A549 (cell line): ENCODE measurements around the gene SLC16A6. TPM values are rescaled to one million over a fixed set of nuclear protein-coding genes. Genes with fewer than 3 reads are reported as not detected.

Experiments
- ATAC-seq, 2 experiments: fragments of 200-7000 bp in 1 of 2; fragments of >200 bp in 1 of 2; cut with Nextera tagmentation in 1 of 2; cut with Tn5 transposase in 1 of 2; 3 replicates each; pipeline versions ENCODE4 v1.8.0 to v1.9.1; 2018 to 2020; ENCODE audit warnings: mild to moderate bottlenecking in 1 of 2, moderate library complexity in 1 of 2
- CTCF ChIA-PET: fragments of 300-600 bp; sonication (Branson Sonifier 250); formaldehyde crosslinking; extraction: SDS; loops from one replicate; lab custom pipeline; 2021; ENCODE audit warnings: antibody characterized with exemption, inconsistent platforms; lab: Yijun Ruan, JAX
- POLR2A ChIA-PET: fragments of 350-600 bp; formaldehyde crosslinking; extraction: SDS; loops from one replicate; lab custom pipeline; 2021; ENCODE audit warnings: antibody characterized with exemption, inconsistent platforms; lab: Yijun Ruan, JAX
- DNase-seq, 2 experiments: peaks; one replicate each; pipeline versions ENCODE4 v3.0.0 to v3.0.0-alpha.2; 2011 to 2016; ENCODE audit warnings: low read depth in 1 of 2, low spot score in 1 of 2
- FAIRE-seq: peaks from 2 replicates; lab custom pipeline; 2011; peaks lifted over from hg19 to GRCh38; lab: Jason Lieb, UNC
- H3K27ac ChIP-seq, 2 experiments: fragments of >200 bp; sonication (Bioruptor Twin); formaldehyde crosslinking; 3 replicates each; pipeline ENCODE4 v1.5.1; 2016 to 2017
- H3K4me1 ChIP-seq: fragments of >200 bp; sonication (Bioruptor Twin); formaldehyde crosslinking; 3 replicates; pipeline ENCODE4 v1.6.1; 2016
- H3K4me2 ChIP-seq: fragments of >200 bp; sonication (Bioruptor Twin); formaldehyde crosslinking; 3 replicates; pipeline ENCODE4 v1.6.1; 2016
- H3K4me3 ChIP-seq: fragments of >200 bp; sonication (Bioruptor Twin); formaldehyde crosslinking; 3 replicates; pipeline ENCODE4 v1.5.1; 2016
- H3K9me3 ChIP-seq: fragments of >200 bp; sonication (Bioruptor Twin); formaldehyde crosslinking; 3 replicates; pipeline ENCODE4 v1.6.1; 2016
- CHD2 ChIP-seq: fragments of 150-350 bp; IDR thresholded peaks from 2 replicates; pipeline ENCODE4 v1.6.1; 2014; ENCODE audit warnings: low read length; ENCODE audit not compliant: partially characterized antibody
- CHD4 ChIP-seq: fragments of 200-600 bp; sonication (generic); IDR thresholded peaks from 2 replicates; pipeline ENCODE4 v1.6.1; 2016; ENCODE audit warnings: antibody characterized with exemption, mild to moderate bottlenecking, borderline replicate concordance
- CTCF ChIP-seq: fragments of >200 bp; sonication (Bioruptor Twin); formaldehyde crosslinking; IDR thresholded peaks from 3 replicates; pipeline ENCODE4 v1.5.1; 2016
- EP300 ChIP-seq, 2 experiments: fragments of >200 bp; sonication (Bioruptor Twin); formaldehyde crosslinking; IDR thresholded peaks; 2 replicates in 1 of 2; 3 replicates in 1 of 2; pipeline ENCODE4 v1.6.1; 2016 to 2017
- ESRRA ChIP-seq: fragments of 150-350 bp; IDR thresholded peaks from 2 replicates; pipeline ENCODE4 v1.6.1; 2014; ENCODE audit warnings: mild to moderate bottlenecking, low read length, borderline replicate concordance
- FOXS1 ChIP-seq: fragments of 250-450 bp; sonication (Bioruptor Pico); IDR thresholded peaks from 2 replicates; pipeline ENCODE4 v1.5.0; 2020; ENCODE audit warnings: mild to moderate bottlenecking, moderate library complexity
- GATA3 ChIP-seq: IDR thresholded peaks from 2 replicates; pipeline ENCODE4 v1.6.1; 2012; ENCODE audit warnings: borderline replicate concordance
- HDAC2 ChIP-seq: fragments of 200-600 bp; sonication (generic); IDR thresholded peaks from 2 replicates; pipeline ENCODE4 v1.6.1; 2016
- HES2 ChIP-seq: fragments of >200 bp; sonication (Bioruptor Twin); formaldehyde crosslinking; IDR thresholded peaks from 2 replicates; pipeline ENCODE4 v1.6.1; 2016
- HOXA7 ChIP-seq: fragments of 250-450 bp; sonication (Bioruptor Pico); IDR thresholded peaks from 2 replicates; pipeline ENCODE4 v1.5.0; 2020; ENCODE audit warnings: mild to moderate bottlenecking, moderate library complexity
- HOXB13 ChIP-seq: fragments of 250-450 bp; sonication (Bioruptor Pico); IDR thresholded peaks from 2 replicates; pipeline ENCODE4 v1.5.0; 2020; ENCODE audit warnings: low read depth, mild to moderate bottlenecking, moderate library complexity
- JUNB ChIP-seq: fragments of >200 bp; sonication (Bioruptor Twin); formaldehyde crosslinking; IDR thresholded peaks from 2 replicates; pipeline ENCODE4 v1.6.1; 2016
- MAZ ChIP-seq: fragments of 150-350 bp; IDR thresholded peaks from 2 replicates; pipeline ENCODE4 v1.6.1; 2014; ENCODE audit warnings: antibody characterized with exemption, low read depth, low read length, borderline replicate concordance
- MYC ChIP-seq: IDR thresholded peaks from 2 replicates; pipeline ENCODE4 v1.6.1; 2012; ENCODE audit warnings: mild to moderate bottlenecking, inconsistent platforms, low read length, improper control_type of control experiment, borderline replicate concordance
- NFE2L2 ChIP-seq: fragments of 150-350 bp; conservative IDR thresholded peaks from 2 replicates; pipeline ENCODE4 v1.6.1; 2014; ENCODE audit warnings: low read length
- NPAS2 ChIP-seq: fragments of 250-450 bp; sonication (Bioruptor Pico); IDR thresholded peaks from 2 replicates; pipeline ENCODE4 v1.8.0; 2022; ENCODE audit warnings: mild to moderate bottlenecking, moderate library complexity, borderline replicate concordance
- POLR2A ChIP-seq: IDR thresholded peaks from 2 replicates; pipeline ENCODE4 v1.6.1; 2012; ENCODE audit warnings: mild to moderate bottlenecking, low read length
- RCOR1 ChIP-seq: fragments of 150-350 bp; IDR thresholded peaks from 2 replicates; pipeline ENCODE4 v1.6.1; 2014; ENCODE audit warnings: antibody characterized with exemption, low read length, low read depth
- RNF2 ChIP-seq: fragments of 200-600 bp; sonication (generic); IDR thresholded peaks from 2 replicates; pipeline ENCODE4 v1.6.1; 2016; ENCODE audit warnings: low read depth, mild to moderate bottlenecking, antibody characterized with exemption, moderate library complexity, borderline replicate concordance
- SMC3 ChIP-seq: fragments of >200 bp; sonication (Bioruptor Twin); formaldehyde crosslinking; IDR thresholded peaks from 3 replicates; pipeline ENCODE4 v1.6.1; 2018; ENCODE audit warnings: inconsistent platforms
- SREBF2 ChIP-seq: fragments of 450-650 bp; IDR thresholded peaks from 2 replicates; pipeline ENCODE4 v1.6.1; 2014; ENCODE audit warnings: mild to moderate bottlenecking, moderate library complexity
- USF2 ChIP-seq: fragments of 450-650 bp; IDR thresholded peaks from 2 replicates; pipeline ENCODE4 v1.6.1; 2014; ENCODE audit warnings: antibody characterized with exemption
- ZC3H11A ChIP-seq: fragments of 450-650 bp; IDR thresholded peaks from 2 replicates; pipeline ENCODE4 v1.6.1; 2014; ENCODE audit warnings: antibody characterized with exemption, mild to moderate bottlenecking
- ZFP36 ChIP-seq: fragments of 450-650 bp; IDR thresholded peaks from 2 replicates; pipeline ENCODE4 v1.6.1; 2014; ENCODE audit warnings: borderline replicate concordance; ENCODE audit not compliant: partially characterized antibody
- WGBS: methylation state at CpG from one replicate; pipeline ENCODE4 v1.1.6; 2017; ENCODE audit errors: missing lambda C conversion rate; 5-methylcytosine and 5-hydroxymethylcytosine counted together
- polyA plus RNA-seq, 4 experiments: library from polyadenylated mRNA; depleted of rRNA in 3 of 4; stranded (reverse); fragments of >200 nt; fragmentation: RNase III in 1 of 4; extraction: RNeasy Plus Mini Kit Qiagen cat#74134 plus additional on column Dnase treatment in 1 of 4; gene quantifications; 2 replicates in 3 of 4; 3 replicates in 1 of 4; pipeline ENCODE4 v1.2.3, GENCODE V29; 2011 to 2017
- TF ChIP-seq, protein P1 (sequence below): IDR thresholded peaks from 2 replicates; pipeline ENCODE4 v1.6.1; 2012; ENCODE audit warnings: low read depth, borderline replicate concordance
- TF ChIP-seq, protein P2 (sequence below): fragments of 200-600 bp; sonication (generic); IDR thresholded peaks from 2 replicates; pipeline ENCODE4 v1.6.1; 2016; ENCODE audit warnings: antibody characterized with exemption, mild to moderate bottlenecking, moderate library complexity

Gene SLC16A6
- polyA plus RNA-seq, 2 of the 4 experiments (the other 2 are of a cell fraction), result 0.17 to 0.52 TPM

- 87% methylated on average over 3 of the region's 3 CpGs for WGBS
- ChIA-PET CTCF (interaction anchor here (1.3 to 1.7 kb wide), 2 partner anchors 10 to 14 kb away, joined by 4 to 6 read pairs; no protein-coding TSS in a partner anchor), POLR2A (no interaction called here)
- TF ChIP-seq RNF2, result no peak
- TF ChIP-seq USF2, result no peak
- TF ChIP-seq CHD2, result no peak
- TF ChIP-seq JUNB, result no peak
- no peak for TF ChIP-seq CTCF
- no peak for TF ChIP-seq CHD4
- TF ChIP-seq FOXS1 (CRISPR knock-in tag), result no peak
- TF ChIP-seq HES2, result no peak
- no peak for TF ChIP-seq EP300 (IDR thresholded peaks at IDR 0.05)
- no peak for TF ChIP-seq NPAS2
- TF ChIP-seq MYC, result no peak
- no peak for TF ChIP-seq GATA3
- no peak for TF ChIP-seq HOXB13
- no peak for TF ChIP-seq SMC3
- TF ChIP-seq, protein P1, sequence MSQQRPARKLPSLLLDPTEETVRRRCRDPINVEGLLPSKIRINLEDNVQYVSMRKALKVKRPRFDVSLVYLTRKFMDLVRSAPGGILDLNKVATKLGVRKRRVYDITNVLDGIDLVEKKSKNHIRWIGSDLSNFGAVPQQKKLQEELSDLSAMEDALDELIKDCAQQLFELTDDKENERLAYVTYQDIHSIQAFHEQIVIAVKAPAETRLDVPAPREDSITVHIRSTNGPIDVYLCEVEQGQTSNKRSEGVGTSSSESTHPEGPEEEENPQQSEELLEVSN, result no peak
- TF ChIP-seq HOXA7, result no peak
- TF ChIP-seq RCOR1, result no peak
- no peak for TF ChIP-seq POLR2A
- no peak for TF ChIP-seq HDAC2
- TF ChIP-seq ZC3H11A, result no peak
- Histone ChIP-seq H3K4me2 (no peak overlapping the region), H3K4me3 (no peak overlapping the region), H3K4me1 (peaks cover 1% of the 10 kb centered on the region; the same call in 1 of the 3 replicates), H3K9me3 (no peaks in the 10 kb centered on the region), H3K27ac (no peak overlapping the region)
- DNase-seq (no peak), FAIRE-seq (no peak), ATAC-seq (no peak)
Measured at GRCh38 chr17:68299817-68300216, 8.9 kb upstream of the SLC16A6 start.

DNA sequence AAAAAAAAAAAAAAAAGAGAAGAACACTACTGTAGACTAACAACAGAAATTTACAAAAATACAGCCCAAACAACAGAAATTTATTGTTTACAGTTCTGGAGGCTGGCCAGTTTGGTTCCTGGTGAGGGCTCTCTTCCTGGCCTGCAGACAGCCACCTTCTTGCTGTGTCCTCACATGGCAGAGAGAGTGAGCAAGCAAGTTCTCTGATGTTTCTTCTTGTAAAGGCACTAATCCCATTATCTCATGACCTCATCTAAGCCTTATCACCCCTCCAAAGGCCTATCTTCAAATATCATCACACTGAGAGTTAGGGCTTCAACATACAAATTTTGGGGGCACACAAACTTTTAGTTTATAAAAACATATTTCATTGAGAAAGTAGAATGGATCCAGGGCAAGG lies 7.7 kb upstream of the SLC16A6 start:
- no peak overlapping the region for H3K4me2 ChIP-seq
- CTCF ChIA-PET, result interaction anchor here (1.1 to 1.7 kb wide), 2 partner anchors 13 to 36 kb away, joined by 3 to 4 read pairs; no protein-coding TSS in a partner anchor
- TF ChIP-seq HOXB13, result no peak
- no peak for TF ChIP-seq SREBF2
- TF ChIP-seq POLR2A, result no peak
- no peak for TF ChIP-seq NFE2L2
- TF ChIP-seq ESRRA, result no peak
- TF ChIP-seq CHD2, result no peak
- TF ChIP-seq, protein P2, sequence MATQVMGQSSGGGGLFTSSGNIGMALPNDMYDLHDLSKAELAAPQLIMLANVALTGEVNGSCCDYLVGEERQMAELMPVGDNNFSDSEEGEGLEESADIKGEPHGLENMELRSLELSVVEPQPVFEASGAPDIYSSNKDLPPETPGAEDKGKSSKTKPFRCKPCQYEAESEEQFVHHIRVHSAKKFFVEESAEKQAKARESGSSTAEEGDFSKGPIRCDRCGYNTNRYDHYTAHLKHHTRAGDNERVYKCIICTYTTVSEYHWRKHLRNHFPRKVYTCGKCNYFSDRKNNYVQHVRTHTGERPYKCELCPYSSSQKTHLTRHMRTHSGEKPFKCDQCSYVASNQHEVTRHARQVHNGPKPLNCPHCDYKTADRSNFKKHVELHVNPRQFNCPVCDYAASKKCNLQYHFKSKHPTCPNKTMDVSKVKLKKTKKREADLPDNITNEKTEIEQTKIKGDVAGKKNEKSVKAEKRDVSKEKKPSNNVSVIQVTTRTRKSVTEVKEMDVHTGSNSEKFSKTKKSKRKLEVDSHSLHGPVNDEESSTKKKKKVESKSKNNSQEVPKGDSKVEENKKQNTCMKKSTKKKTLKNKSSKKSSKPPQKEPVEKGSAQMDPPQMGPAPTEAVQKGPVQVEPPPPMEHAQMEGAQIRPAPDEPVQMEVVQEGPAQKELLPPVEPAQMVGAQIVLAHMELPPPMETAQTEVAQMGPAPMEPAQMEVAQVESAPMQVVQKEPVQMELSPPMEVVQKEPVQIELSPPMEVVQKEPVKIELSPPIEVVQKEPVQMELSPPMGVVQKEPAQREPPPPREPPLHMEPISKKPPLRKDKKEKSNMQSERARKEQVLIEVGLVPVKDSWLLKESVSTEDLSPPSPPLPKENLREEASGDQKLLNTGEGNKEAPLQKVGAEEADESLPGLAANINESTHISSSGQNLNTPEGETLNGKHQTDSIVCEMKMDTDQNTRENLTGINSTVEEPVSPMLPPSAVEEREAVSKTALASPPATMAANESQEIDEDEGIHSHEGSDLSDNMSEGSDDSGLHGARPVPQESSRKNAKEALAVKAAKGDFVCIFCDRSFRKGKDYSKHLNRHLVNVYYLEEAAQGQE, result no peak
- TF ChIP-seq ZFP36, result no peak
- no peak for TF ChIP-seq RCOR1
- no peak for TF ChIP-seq MAZ
- TF ChIP-seq, all 56 proteins: peak for 0
- no peak for DNase-seq
- ATAC-seq, result no peak
- no peak for FAIRE-seq
- no peaks in the 10 kb centered on the region for H3K9me3 ChIP-seq
- H3K4me3 ChIP-seq, result no peak overlapping the region
- POLR2A ChIA-PET, result no interaction called here
- H3K4me1 ChIP-seq, result no peaks in the 10 kb centered on the region
- H3K27ac ChIP-seq, result no peak overlapping the region
